ENCODE data around the gene YAP1. TPM values are rescaled to one million over a fixed set of nuclear protein-coding genes. Genes with fewer than 3 reads are reported as not detected.

Gene YAP1
- total RNA-seq, 2 experiments from 2014 or later = not detected

DNA sequence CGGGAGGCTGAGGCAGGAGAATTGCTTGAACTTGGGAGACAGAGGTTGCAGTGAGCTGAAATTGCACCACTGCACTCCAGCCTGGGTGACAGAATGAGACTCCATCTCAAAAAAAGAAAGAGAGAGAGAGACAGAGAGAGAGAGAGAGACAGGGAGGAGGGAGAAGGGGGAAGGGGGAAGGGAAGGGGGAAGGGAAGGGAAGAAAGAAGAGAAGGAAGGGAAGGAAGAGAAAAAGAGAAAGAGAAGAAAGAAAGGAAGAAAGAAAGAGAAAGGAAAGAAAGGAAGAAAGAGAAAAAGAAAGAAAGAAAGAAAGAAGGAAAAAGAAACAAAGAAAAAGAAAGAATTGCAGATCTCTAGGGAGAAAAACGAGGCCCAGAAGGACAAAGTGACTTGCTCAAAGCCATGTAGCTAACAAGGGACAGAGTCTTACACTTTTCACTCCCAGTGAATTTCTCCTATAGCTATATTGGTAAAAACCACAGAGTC is 133.2 kb downstream of the YAP1 start:
- DNase-seq (ENCODE audit: low spot score) = no peak
- ChIA-PET POLR2A (no interaction called here), CTCF (ENCODE audit: unreplicated experiment) (no interaction called here)
- Histone ChIP-seq H4K20me1 (ENCODE audit: insufficient read depth, low read length) (no peaks in the 10 kb centered on the region), H3K9me2 (ENCODE audit: insufficient read depth, low read length) (no peaks in the 10 kb centered on the region), H3K4me3 (ENCODE audit: low read depth, low read length, poor library complexity, severe bottlenecking) (no peak overlapping the region), H3K4me1 (ENCODE audit: insufficient read depth, low read length, poor library complexity, severe bottlenecking) (peaks cover 7% of the 10 kb centered on the region), H3K36me3 (ENCODE audit: insufficient read depth, low read length) (no peaks in the 10 kb centered on the region), H3K9me3 (ENCODE audit: low read length) (no peaks in the 10 kb centered on the region), H3K4me2 (ENCODE audit: low read length) (no peak overlapping the region), H3K27ac (ENCODE audit: low read depth, low read length, poor library complexity, severe bottlenecking) (no peak overlapping the region), H2AFZ (ENCODE audit: low read length) (no peak overlapping the region), H3K79me2 (ENCODE audit: insufficient read depth, low read depth, low read length) (no peaks in the 10 kb centered on the region)
- TF ChIP-seq EZH2phosphoT487 (IDR thresholded peaks at IDR 0.05; ENCODE audit: borderline replicate concordance, low read depth, low read length) (no peak), CTCF (conservative IDR thresholded peaks at IDR 0.05; ENCODE audit: low read length) (no peak)
- no TSS peak for BruUV-seq (replicated peaks)
- intact Hi-C loops (cut with micrococcal nuclease; ENCODE audit: unreplicated experiment) = no loop called here

DNA sequence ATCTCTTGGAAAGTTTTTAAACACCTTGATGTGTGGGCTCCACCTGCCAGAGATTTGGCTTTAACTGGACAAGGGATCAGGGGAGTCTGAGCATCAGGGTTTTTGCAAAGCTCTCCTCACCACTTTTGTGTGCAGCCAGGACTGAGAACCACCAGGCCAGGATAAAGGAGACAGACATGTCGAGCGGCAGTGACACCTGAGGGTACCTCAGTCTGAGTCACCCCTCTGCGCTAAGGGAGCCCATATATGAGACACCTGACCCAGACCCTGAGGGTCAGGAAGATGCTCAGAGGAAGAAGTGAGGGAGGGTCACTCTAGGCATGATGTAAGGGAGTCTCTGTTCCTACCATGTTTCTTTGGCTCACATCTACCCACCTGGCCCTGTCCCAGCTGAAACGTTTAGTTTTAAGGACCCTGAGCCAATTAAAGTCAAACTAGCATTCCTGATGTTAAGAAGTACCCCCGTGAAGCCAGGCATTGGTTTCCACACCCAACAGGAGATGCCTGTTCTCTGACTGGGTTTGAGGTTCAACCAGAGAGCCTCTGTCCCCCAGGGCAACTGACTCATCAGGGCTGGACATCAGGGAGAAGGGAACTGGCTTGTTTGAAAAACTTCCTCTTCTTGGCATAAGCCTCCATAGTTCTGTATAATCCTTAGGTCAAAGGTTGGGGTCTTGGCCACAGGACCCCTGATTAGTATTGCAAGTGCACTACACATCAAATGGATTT is 134.6 kb downstream of the YAP1 start:
- Histone ChIP-seq H3K9me2 (ENCODE audit: insufficient read depth, low read length) (no peaks in the 10 kb centered on the region), H3K4me1 (ENCODE audit: insufficient read depth, low read length, poor library complexity, severe bottlenecking) (peaks cover 7% of the 10 kb centered on the region), H3K79me2 (ENCODE audit: insufficient read depth, low read depth, low read length) (no peaks in the 10 kb centered on the region), H3K4me3 (ENCODE audit: low read depth, low read length, poor library complexity, severe bottlenecking) (no peak overlapping the region), H4K20me1 (ENCODE audit: insufficient read depth, low read length) (no peaks in the 10 kb centered on the region), H2AFZ (ENCODE audit: low read length) (no peak overlapping the region), H3K27ac (ENCODE audit: low read depth, low read length, poor library complexity, severe bottlenecking) (no peak overlapping the region), H3K9me3 (ENCODE audit: low read length) (no peaks in the 10 kb centered on the region), H3K4me2 (ENCODE audit: low read length) (no peak overlapping the region), H3K36me3 (ENCODE audit: insufficient read depth, low read length) (no peaks in the 10 kb centered on the region)
- no TSS peak for BruUV-seq (replicated peaks)
- ChIA-PET POLR2A (no interaction called here), CTCF (ENCODE audit: unreplicated experiment) (no interaction called here)
- DNase-seq (ENCODE audit: low spot score) = no peak
- intact Hi-C loops (cut with micrococcal nuclease; ENCODE audit: unreplicated experiment) = no loop called here
- TF ChIP-seq CTCF (conservative IDR thresholded peaks at IDR 0.05; ENCODE audit: low read length) = no peak
- TF ChIP-seq EZH2phosphoT487 (IDR thresholded peaks at IDR 0.05; ENCODE audit: borderline replicate concordance, low read depth, low read length) = no peak

GRCh38 chr11:102251423-102251822 is 141.2 kb downstream of the YAP1 start:
- CTCF ChIA-PET (ENCODE audit: unreplicated experiment) = no interaction called here
- TF ChIP-seq CTCF (conservative IDR thresholded peaks at IDR 0.05; ENCODE audit: low read length) (no peak), EZH2phosphoT487 (IDR thresholded peaks at IDR 0.05; ENCODE audit: borderline replicate concordance, low read depth, low read length) (no peak)
- H2AFZ ChIP-seq (ENCODE audit: low read length) = no peak overlapping the region

More at GRCh38 chr11:102251423-102251822, 141.2 kb downstream of the YAP1 start:
- H3K4me1 ChIP-seq (ENCODE audit: insufficient read depth, low read length, poor library complexity, severe bottlenecking) = no peaks in the 10 kb centered on the region
- no peak overlapping the region for H3K4me2 ChIP-seq (ENCODE audit: low read length)
- H3K27ac ChIP-seq (ENCODE audit: low read depth, low read length, poor library complexity, severe bottlenecking) = no peak overlapping the region
- no TSS peak for BruUV-seq (replicated peaks)
- H4K20me1 ChIP-seq (ENCODE audit: insufficient read depth, low read length) = no peaks in the 10 kb centered on the region
- intact Hi-C loops (cut with micrococcal nuclease; ENCODE audit: unreplicated experiment) = no loop called here
- H3K4me3 ChIP-seq (ENCODE audit: low read depth, low read length, poor library complexity, severe bottlenecking) = no peak overlapping the region
- POLR2A ChIA-PET = no interaction called here
- no peak for DNase-seq (ENCODE audit: low spot score)
- H3K79me2 ChIP-seq (ENCODE audit: insufficient read depth, low read depth, low read length) = no peaks in the 10 kb centered on the region
- no peaks in the 10 kb centered on the region for H3K36me3 ChIP-seq (ENCODE audit: insufficient read depth, low read length)
- no peaks in the 10 kb centered on the region for H3K9me3 ChIP-seq (ENCODE audit: low read length)
- no peaks in the 10 kb centered on the region for H3K9me2 ChIP-seq (ENCODE audit: insufficient read depth, low read length)

All from OCI-LY7 (cell line).